ENCODE measurements around the gene NECAB3.

DNA sequence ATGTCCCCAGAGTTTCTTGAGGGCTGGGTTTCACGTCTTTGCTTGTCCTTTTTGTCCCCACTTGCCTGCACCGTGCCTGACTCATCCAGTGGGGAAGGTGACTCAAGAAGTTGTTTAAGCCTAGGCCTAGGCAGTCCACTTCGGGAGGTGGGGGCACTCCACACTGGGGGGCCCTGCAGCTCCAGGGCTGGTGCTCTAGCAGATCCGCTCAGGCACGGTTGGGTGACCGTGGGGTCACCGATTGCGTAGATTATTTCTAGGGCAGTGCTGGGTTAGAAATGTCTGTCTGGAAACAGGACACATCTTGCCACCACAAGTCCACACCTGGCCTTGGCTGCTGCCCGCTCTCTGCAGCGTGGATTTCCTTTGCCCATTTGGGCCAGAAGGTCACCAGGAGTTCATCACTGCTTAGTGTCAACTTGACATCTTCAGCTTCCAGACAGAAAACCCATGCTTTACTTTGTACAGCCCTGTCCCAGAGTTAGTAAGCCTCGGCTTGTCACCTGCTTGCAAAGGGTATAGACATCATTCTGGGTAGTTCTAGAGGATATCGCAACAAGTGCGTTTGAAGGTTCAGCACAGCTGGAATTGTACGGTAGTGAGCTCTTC lies 25.7 kb downstream of the NECAB3 start:
- TF ChIP-seq, protein P1, sequence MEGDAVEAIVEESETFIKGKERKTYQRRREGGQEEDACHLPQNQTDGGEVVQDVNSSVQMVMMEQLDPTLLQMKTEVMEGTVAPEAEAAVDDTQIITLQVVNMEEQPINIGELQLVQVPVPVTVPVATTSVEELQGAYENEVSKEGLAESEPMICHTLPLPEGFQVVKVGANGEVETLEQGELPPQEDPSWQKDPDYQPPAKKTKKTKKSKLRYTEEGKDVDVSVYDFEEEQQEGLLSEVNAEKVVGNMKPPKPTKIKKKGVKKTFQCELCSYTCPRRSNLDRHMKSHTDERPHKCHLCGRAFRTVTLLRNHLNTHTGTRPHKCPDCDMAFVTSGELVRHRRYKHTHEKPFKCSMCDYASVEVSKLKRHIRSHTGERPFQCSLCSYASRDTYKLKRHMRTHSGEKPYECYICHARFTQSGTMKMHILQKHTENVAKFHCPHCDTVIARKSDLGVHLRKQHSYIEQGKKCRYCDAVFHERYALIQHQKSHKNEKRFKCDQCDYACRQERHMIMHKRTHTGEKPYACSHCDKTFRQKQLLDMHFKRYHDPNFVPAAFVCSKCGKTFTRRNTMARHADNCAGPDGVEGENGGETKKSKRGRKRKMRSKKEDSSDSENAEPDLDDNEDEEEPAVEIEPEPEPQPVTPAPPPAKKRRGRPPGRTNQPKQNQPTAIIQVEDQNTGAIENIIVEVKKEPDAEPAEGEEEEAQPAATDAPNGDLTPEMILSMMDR (IDR thresholded peaks at IDR 0.05; ENCODE audit: low read length), result no peak
- TF ChIP-seq EZH2 (optimal IDR thresholded peaks at IDR 0.05; ENCODE audit: low read depth, low read length) (no peak), EZH2phosphoT487 (IDR thresholded peaks at IDR 0.05; ENCODE audit: low read length) (no peak)

Data from MM.1S (cell line).